WTC11 (cell line): Measurements from ENCODE around the gene CDX2.

Source experiments
- CTCF ChIP-seq: fragments of 200-600 bp; IDR thresholded peaks from 2 replicates; pipeline ENCODE4 v1.8.0; 2022; ENCODE audit warnings: antibody characterized with exemption
- SP1 ChIP-seq: sonication (generic); formaldehyde crosslinking; conservative IDR thresholded peaks from 2 replicates; pipeline ENCODE4 v1.8.1; 2022; ENCODE audit warnings: missing genetic modification reagents
- ZNF232 ChIP-seq: sonication (generic); formaldehyde crosslinking; IDR thresholded peaks from 2 replicates; pipeline ENCODE4 v1.8.0; 2022; ENCODE audit warnings: mild to moderate bottlenecking, missing genetic modification reagents
- TF ChIP-seq, protein P1 (sequence below): sonication (generic); formaldehyde crosslinking; IDR thresholded peaks from 2 replicates; pipeline ENCODE4 v1.8.1; 2023; ENCODE audit warnings: mild to moderate bottlenecking, moderate library complexity, missing genetic modification reagents

DNA sequence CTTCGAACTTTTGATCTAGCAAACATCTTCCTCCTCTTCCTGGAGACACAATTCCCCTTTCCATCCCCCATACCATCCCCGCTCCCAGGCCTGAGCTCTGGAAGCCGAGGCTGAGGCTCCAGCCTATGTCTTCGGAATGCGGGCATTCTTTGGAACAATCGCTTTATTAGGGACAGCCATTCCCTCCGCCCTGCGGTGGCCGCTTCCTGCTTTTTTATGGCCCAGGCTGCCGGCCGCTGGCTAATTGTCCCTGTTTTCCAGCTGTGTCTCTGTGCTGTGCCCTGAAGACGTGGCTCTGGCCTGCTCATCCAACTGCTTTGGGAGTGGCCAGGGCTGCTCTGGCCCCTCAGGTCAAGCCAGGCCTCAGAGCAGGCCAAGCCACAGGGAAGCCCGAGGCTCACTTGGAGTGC is 2.1 kb upstream of the CDX2 start:
- TF ChIP-seq CTCF (no peak), SP1 (CRISPR knock-in tag) (no peak), ZNF232 (CRISPR knock-in tag) (no peak)
- TF ChIP-seq, protein P1, sequence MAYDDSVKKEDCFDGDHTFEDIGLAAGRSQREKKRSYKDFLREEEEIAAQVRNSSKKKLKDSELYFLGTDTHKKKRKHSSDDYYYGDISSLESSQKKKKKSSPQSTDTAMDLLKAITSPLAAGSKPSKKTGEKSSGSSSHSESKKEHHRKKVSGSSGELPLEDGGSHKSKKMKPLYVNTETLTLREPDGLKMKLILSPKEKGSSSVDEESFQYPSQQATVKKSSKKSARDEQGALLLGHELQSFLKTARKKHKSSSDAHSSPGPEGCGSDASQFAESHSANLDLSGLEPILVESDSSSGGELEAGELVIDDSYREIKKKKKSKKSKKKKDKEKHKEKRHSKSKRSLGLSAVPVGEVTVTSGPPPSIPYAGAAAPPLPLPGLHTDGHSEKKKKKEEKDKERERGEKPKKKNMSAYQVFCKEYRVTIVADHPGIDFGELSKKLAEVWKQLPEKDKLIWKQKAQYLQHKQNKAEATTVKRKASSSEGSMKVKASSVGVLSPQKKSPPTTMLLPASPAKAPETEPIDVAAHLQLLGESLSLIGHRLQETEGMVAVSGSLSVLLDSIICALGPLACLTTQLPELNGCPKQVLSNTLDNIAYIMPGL (CRISPR knock-in tag) = no peak
